GM12892 (cell line): Measurements from ENCODE around the gene TUBGCP2.

Source experiments
- POLR2A ChIP-seq: IDR thresholded peaks from 2 replicates; pipeline ENCODE4 v1.6.1; 2011; ENCODE audit warnings: low read depth, low read length, control low read depth
- POLR2AphosphoS5 ChIP-seq: IDR thresholded peaks from 2 replicates; pipeline ENCODE4 v1.6.1; 2011; ENCODE audit warnings: low read depth, low read length, control low read depth
- TAF1 ChIP-seq: IDR thresholded peaks from 2 replicates; pipeline ENCODE4 v1.6.1; 2011; ENCODE audit warnings: low read depth, mild to moderate bottlenecking, control low read depth, low read length, borderline replicate concordance

DNA sequence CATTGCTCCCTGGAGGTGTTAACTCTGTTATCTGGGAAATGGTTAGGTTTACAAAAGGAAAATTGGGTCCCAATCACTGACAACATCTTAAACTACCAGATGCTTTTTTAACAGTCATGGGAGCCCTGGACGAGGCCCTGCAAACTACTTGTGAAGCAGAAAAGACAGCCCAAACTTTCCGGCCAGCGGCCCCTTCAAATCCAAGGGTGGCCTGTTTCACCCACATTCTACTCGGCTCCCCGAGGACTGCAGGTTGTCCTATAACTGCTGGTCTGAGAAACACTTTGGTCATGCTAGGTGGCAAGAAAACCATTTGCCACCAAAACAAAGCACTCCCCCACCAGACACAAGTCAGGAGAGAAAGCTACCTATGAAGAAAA, 2.6 kb downstream of the TUBGCP2 start:
- TF ChIP-seq POLR2AphosphoS5 (no peak), POLR2A (no peak), TAF1 (no peak)
